HEK293 (cell line): ENCODE results near the gene CTNNA2.
"Not testable (repeated sequence)": the region's sequence is repeated elsewhere in the genome, so short reads cannot be mapped to it uniquely, and the experiment has no call there.

Experiments
- CTCF ChIA-PET: fragments of 350-600 bp; formaldehyde crosslinking; extraction: SDS; loops from one replicate; lab custom pipeline; 2021; ENCODE audit warnings: antibody characterized with exemption; lab: Yijun Ruan, JAX
- POLR2A ChIA-PET: fragments of 300-600 bp; formaldehyde crosslinking; extraction: SDS; loops from one replicate; lab custom pipeline; 2020; ENCODE audit warnings: antibody characterized with exemption, inconsistent platforms; lab: Yijun Ruan, JAX
- H3K27ac ChIP-seq: fragments of 200-500 bp; sonication (Bioruptor generic); 2 replicates; pipeline ENCODE4 v1.5.1; 2014; ENCODE audit warnings: low read depth, low read length, control low read depth, inconsistent platforms; ENCODE audit errors: extremely low read depth
- H3K36me3 ChIP-seq, 2 experiments: fragments of 200-500 bp in 1 of 2; sonication (Bioruptor generic) in 1 of 2; 1 replicate in 1 of 2; 2 replicates in 1 of 2; pipeline ENCODE4 v1.5.1; 2014 to 2017; ENCODE audit warnings: inconsistent platforms in 2 of 2, low read length in 2 of 2; ENCODE audit not compliant: control insufficient read depth in 2 of 2, insufficient read depth in 1 of 2
- H3K4me1 ChIP-seq: fragments of 200-500 bp; sonication (Bioruptor generic); 2 replicates; pipeline ENCODE4 v1.5.1; 2014; ENCODE audit warnings: mild to moderate bottlenecking, low read length, inconsistent platforms; ENCODE audit not compliant: control insufficient read depth, insufficient read depth
- H3K4me3 ChIP-seq: 2 replicates; pipeline ENCODE4 v1.5.1; 2011; ENCODE audit warnings: low read depth, mild to moderate bottlenecking, control low read depth, low read length, moderate library complexity
- H3K9me3 ChIP-seq: fragments of 200-500 bp; sonication (Bioruptor generic); 2 replicates; pipeline ENCODE4 v1.5.1; 2014; ENCODE audit warnings: low read depth, low read length, inconsistent platforms; ENCODE audit not compliant: control insufficient read depth, insufficient read depth
- GLI4 ChIP-seq: fragments of 450-650 bp; formaldehyde crosslinking; IDR thresholded peaks from 2 replicates; pipeline ENCODE4 v1.5.1; 2016; ENCODE audit warnings: missing biosample characterization, missing genetic modification characterization
- GLIS2 ChIP-seq: fragments of 450-650 bp; formaldehyde crosslinking; IDR thresholded peaks from 2 replicates; pipeline ENCODE4 v1.5.1; 2016; ENCODE audit warnings: missing biosample characterization, missing genetic modification characterization
- SP2 ChIP-seq: fragments of 450-650 bp; formaldehyde crosslinking; IDR thresholded peaks from 2 replicates; pipeline ENCODE4 v1.5.1; 2016; ENCODE audit warnings: missing biosample characterization, missing genetic modification characterization
- ZIC2 ChIP-seq: fragments of 450-650 bp; formaldehyde crosslinking; IDR thresholded peaks from 2 replicates; pipeline ENCODE4 v1.5.1; 2016; ENCODE audit warnings: missing biosample characterization, missing genetic modification characterization
- ZNF2 ChIP-seq: fragments of 450-650 bp; formaldehyde crosslinking; IDR thresholded peaks from 2 replicates; pipeline ENCODE4 v1.5.1; 2016; ENCODE audit warnings: missing biosample characterization, missing genetic modification characterization
- ZNF292 ChIP-seq: fragments of 450-650 bp; formaldehyde crosslinking; IDR thresholded peaks from 2 replicates; pipeline ENCODE4 v1.5.1; 2016; ENCODE audit warnings: low read depth, missing biosample characterization, missing genetic modification characterization, borderline replicate concordance
- ZNF510 ChIP-seq: fragments of 450-650 bp; formaldehyde crosslinking; IDR thresholded peaks from 2 replicates; pipeline ENCODE4 v1.5.1; 2018; ENCODE audit warnings: mild to moderate bottlenecking, missing genetic modification characterization, missing biosample characterization; ENCODE audit not compliant: insufficient replicate concordance
- ZNF571 ChIP-seq: fragments of 450-650 bp; formaldehyde crosslinking; IDR thresholded peaks from 2 replicates; pipeline ENCODE4 v1.5.0; 2017; ENCODE audit warnings: missing biosample characterization, missing genetic modification characterization
- TF ChIP-seq, protein P1 (sequence below): fragments of 450-650 bp; formaldehyde crosslinking; IDR thresholded peaks from 2 replicates; pipeline ENCODE4 v1.5.1; 2016; ENCODE audit warnings: missing biosample characterization, missing genetic modification characterization
- TF ChIP-seq, protein P2 (sequence below): fragments of 450-650 bp; formaldehyde crosslinking; IDR thresholded peaks from 2 replicates; pipeline ENCODE4 v1.5.1; 2016; ENCODE audit warnings: missing biosample characterization, missing genetic modification characterization
- TF ChIP-seq, protein P3 (sequence below): fragments of 450-650 bp; formaldehyde crosslinking; IDR thresholded peaks from 2 replicates; pipeline ENCODE4 v1.5.1; 2016; ENCODE audit warnings: missing biosample characterization, missing genetic modification characterization
- TF ChIP-seq, protein P4 (sequence below): fragments of 450-650 bp; formaldehyde crosslinking; IDR thresholded peaks from 2 replicates; pipeline ENCODE4 v1.5.1; 2016; ENCODE audit warnings: missing biosample characterization, missing genetic modification characterization

CTNNA2 gene

DNA sequence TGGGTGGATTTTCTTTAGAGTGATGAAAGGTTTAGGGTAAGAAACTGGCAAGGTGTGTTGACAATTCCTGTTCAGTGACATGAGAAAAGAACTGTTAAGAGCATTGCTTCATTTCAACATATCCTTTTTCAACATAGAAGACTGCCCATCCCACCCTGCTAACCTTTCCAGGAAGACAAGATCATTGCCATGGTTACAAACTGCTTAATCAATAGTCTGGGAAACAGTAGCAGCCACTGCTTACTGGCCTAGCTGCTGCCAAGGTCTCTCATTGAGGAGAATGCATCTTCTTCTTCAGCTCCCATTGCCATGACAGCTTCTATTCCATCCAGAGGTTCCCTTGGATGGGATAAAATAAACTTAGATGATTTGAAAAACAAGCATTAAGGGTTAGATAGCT lies 579.6 kb downstream of the CTNNA2 start (continued):
- TF ChIP-seq, protein P1, sequence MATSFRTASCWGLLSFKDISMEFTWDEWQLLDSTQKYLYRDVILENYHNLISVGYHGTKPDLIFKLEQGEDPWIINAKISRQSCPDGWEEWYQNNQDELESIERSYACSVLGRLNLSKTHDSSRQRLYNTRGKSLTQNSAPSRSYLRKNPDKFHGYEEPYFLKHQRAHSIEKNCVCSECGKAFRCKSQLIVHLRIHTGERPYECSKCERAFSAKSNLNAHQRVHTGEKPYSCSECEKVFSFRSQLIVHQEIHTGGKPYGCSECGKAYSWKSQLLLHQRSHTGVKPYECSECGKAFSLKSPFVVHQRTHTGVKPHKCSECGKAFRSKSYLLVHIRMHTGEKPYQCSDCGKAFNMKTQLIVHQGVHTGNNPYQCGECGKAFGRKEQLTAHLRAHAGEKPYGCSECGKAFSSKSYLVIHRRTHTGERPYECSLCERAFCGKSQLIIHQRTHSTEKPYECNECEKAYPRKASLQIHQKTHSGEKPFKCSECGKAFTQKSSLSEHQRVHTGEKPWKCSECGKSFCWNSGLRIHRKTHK (tag by site-specific recombination) = no peak

DNA sequence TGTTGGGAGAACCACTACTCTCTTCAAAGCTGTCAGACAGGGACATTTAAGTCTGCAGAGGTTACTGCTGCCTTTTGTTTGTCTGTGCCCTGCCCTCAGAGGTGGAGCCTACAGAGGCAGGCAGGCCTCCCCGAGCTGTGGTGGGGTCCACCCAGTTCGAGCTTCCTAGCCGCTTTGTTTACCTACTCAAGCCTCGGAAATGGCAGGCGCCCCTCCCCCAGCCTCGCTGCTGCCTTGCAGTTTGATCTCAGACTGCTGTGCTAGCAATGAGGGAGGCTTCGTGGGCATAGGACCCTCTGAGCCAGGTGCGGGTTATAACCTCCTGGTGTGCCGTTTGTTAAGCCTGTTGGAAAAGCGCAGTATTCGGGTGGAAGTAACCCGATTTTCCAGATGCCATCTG lies 585.7 kb downstream of the CTNNA2 start:
- H3K4me3 ChIP-seq, H3K9me3 ChIP-seq, H3K27ac ChIP-seq, CTCF ChIA-PET, H3K36me3 ChIP-seq, POLR2A ChIA-PET, H3K4me1 ChIP-seq: not testable (repeated sequence)

DNA sequence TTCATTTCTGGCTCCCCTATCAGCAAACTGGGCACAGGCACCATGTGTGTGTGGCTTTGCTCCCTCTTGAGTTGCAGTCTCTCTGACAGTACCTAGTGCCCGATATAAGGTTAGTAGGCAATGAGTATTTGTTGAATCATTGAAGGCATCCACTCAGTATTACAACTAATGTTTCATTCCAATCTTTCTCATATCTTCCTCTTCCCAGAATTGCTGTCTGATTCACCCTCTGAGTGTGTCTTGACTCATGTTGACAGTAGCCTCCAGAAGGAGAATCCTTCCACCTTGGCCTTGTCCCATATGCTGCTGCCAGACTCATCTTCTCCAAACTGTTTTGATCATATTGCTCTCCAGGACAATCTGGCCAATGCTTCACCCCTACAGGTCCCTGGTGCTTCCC lies 589.2 kb downstream of the CTNNA2 start:
- TF ChIP-seq, protein P2, sequence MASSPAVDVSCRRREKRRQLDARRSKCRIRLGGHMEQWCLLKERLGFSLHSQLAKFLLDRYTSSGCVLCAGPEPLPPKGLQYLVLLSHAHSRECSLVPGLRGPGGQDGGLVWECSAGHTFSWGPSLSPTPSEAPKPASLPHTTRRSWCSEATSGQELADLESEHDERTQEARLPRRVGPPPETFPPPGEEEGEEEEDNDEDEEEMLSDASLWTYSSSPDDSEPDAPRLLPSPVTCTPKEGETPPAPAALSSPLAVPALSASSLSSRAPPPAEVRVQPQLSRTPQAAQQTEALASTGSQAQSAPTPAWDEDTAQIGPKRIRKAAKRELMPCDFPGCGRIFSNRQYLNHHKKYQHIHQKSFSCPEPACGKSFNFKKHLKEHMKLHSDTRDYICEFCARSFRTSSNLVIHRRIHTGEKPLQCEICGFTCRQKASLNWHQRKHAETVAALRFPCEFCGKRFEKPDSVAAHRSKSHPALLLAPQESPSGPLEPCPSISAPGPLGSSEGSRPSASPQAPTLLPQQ = no peak
- H3K4me3 ChIP-seq = no peak overlapping the region
- POLR2A ChIA-PET = no interaction called here

DNA sequence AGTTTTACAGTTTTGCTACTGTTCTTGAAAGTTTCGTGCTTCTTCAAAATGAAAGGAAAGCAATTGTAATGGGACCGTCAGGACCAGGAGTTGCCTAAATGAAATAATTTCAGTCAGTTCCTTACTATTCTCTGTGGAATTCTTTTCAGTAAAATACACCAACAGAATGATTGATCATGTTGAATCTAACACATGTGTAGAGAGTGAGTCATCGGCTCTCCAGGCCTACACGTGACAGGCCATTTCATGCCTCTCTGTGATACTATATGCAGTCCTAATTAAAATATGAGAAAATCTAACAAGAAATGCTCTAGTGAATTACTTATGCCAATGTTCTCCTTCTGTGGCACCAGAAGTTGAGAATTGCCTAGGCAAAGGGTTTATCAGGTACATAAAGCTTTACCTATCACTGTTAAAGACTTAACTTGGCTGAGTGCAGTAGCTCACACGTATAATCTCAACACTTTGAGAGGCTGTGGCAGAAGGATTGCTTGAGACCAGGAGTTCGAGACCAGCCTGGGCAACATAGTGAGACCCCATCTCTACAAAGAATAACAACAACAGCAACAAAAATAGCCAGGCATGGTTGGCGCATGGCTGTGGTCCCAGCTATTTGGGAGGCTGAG lies 592.3 kb downstream of the CTNNA2 start:
- Histone ChIP-seq H3K36me3 (no peaks in the 10 kb centered on the region), H3K4me1 (no peaks in the 10 kb centered on the region), H3K4me3 (no peak overlapping the region), H3K27ac (no peak overlapping the region), H3K9me3 (no peaks in the 10 kb centered on the region)
- ChIA-PET POLR2A (no interaction called here), CTCF (no interaction called here)
- TF ChIP-seq, protein P3, sequence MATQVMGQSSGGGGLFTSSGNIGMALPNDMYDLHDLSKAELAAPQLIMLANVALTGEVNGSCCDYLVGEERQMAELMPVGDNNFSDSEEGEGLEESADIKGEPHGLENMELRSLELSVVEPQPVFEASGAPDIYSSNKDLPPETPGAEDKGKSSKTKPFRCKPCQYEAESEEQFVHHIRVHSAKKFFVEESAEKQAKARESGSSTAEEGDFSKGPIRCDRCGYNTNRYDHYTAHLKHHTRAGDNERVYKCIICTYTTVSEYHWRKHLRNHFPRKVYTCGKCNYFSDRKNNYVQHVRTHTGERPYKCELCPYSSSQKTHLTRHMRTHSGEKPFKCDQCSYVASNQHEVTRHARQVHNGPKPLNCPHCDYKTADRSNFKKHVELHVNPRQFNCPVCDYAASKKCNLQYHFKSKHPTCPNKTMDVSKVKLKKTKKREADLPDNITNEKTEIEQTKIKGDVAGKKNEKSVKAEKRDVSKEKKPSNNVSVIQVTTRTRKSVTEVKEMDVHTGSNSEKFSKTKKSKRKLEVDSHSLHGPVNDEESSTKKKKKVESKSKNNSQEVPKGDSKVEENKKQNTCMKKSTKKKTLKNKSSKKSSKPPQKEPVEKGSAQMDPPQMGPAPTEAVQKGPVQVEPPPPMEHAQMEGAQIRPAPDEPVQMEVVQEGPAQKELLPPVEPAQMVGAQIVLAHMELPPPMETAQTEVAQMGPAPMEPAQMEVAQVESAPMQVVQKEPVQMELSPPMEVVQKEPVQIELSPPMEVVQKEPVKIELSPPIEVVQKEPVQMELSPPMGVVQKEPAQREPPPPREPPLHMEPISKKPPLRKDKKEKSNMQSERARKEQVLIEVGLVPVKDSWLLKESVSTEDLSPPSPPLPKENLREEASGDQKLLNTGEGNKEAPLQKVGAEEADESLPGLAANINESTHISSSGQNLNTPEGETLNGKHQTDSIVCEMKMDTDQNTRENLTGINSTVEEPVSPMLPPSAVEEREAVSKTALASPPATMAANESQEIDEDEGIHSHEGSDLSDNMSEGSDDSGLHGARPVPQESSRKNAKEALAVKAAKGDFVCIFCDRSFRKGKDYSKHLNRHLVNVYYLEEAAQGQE (tag by site-specific recombination) = no peak
- TF ChIP-seq ZNF571 (tag by site-specific recombination) (no peak), SP2 (tag by site-specific recombination) (no peak), ZIC2 (no peak), ZNF292 (tag by site-specific recombination) (no peak), ZNF510 (tag by site-specific recombination) (no peak), GLI4 (tag by site-specific recombination) (no peak), GLIS2 (no peak), ZNF2 (no peak)
- TF ChIP-seq, protein P4, sequence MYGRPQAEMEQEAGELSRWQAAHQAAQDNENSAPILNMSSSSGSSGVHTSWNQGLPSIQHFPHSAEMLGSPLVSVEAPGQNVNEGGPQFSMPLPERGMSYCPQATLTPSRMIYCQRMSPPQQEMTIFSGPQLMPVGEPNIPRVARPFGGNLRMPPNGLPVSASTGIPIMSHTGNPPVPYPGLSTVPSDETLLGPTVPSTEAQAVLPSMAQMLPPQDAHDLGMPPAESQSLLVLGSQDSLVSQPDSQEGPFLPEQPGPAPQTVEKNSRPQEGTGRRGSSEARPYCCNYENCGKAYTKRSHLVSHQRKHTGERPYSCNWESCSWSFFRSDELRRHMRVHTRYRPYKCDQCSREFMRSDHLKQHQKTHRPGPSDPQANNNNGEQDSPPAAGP (tag by site-specific recombination) = no peak

More for the DNA sequence above, 589.2 kb downstream of the CTNNA2 start:
- H3K9me3 ChIP-seq = no peaks in the 10 kb centered on the region
- H3K36me3 ChIP-seq = no peaks in the 10 kb centered on the region
- CTCF ChIA-PET = no interaction called here
- H3K4me1 ChIP-seq = no peaks in the 10 kb centered on the region
- H3K27ac ChIP-seq = no peak overlapping the region
